Keratinocyte (primary cell): ENCODE results near the gene NDP. TPM values are rescaled to one million over a fixed set of nuclear protein-coding genes. Genes with fewer than 3 reads are reported as not detected.

Source experiments
- DNase-seq: peaks from one replicate; pipeline ENCODE4 v3.0.0-alpha.2; 2011; ENCODE audit warnings: low read depth, missing footprints, low spot score
- FAIRE-seq: peaks from 2 replicates; lab custom pipeline; 2011; peaks lifted over from hg19 to GRCh38; lab: Jason Lieb, UNC
- H2AFZ ChIP-seq: 2 replicates; pipeline ENCODE4 v1.6.0; 2012; ENCODE audit warnings: low read length, control low read depth, inconsistent platforms; ENCODE audit not compliant: control insufficient read depth
- H3K27ac ChIP-seq: 2 replicates; pipeline ENCODE4 v1.5.1; 2011; ENCODE audit warnings: low read length; ENCODE audit not compliant: control insufficient read depth, insufficient read depth
- H3K27me3 ChIP-seq: 3 replicates; pipeline ENCODE4 v1.6.0; 2011; ENCODE audit warnings: low read length; ENCODE audit not compliant: control insufficient read depth, insufficient read depth; ENCODE audit errors: extremely low read depth
- H3K36me3 ChIP-seq, 2 experiments: 2 replicates in 1 of 2; 3 replicates in 1 of 2; pipeline ENCODE4 v1.5.1; 2011; ENCODE audit warnings: low read length in 2 of 2, mild to moderate bottlenecking in 1 of 2; ENCODE audit not compliant: control insufficient read depth in 2 of 2, insufficient read depth in 2 of 2; ENCODE audit errors: extremely low read depth in 1 of 2
- H3K4me1 ChIP-seq: 3 replicates; pipeline ENCODE4 v1.5.1; 2011; ENCODE audit warnings: low read length; ENCODE audit not compliant: control insufficient read depth, insufficient read depth; ENCODE audit errors: extremely low read depth
- H3K4me2 ChIP-seq: 3 replicates; pipeline ENCODE4 v1.6.0; 2011; ENCODE audit warnings: low read depth, low read length; ENCODE audit not compliant: control insufficient read depth, insufficient read depth; ENCODE audit errors: extremely low read depth
- H3K4me3 ChIP-seq, 3 experiments: fragments of 200-600 bp in 1 of 3; sonication (generic) in 1 of 3; 2 replicates in 2 of 3; 3 replicates in 1 of 3; pipeline ENCODE4 v1.5.1; 2011 to 2016; ENCODE audit warnings: low read length in 3 of 3, mild to moderate bottlenecking in 3 of 3, control low read depth in 2 of 3, inconsistent platforms in 1 of 3, low read depth in 1 of 3, mixed read lengths in 1 of 3, mixed run types in 1 of 3, moderate library complexity in 1 of 3; ENCODE audit not compliant: control insufficient read depth in 2 of 3, insufficient read depth in 2 of 3; ENCODE audit errors: extremely low read depth in 1 of 3
- H3K79me2 ChIP-seq: 2 replicates; pipeline ENCODE4 v1.6.0; 2012; ENCODE audit warnings: low read length; ENCODE audit not compliant: control insufficient read depth, insufficient read depth
- H3K9ac ChIP-seq: 3 replicates; pipeline ENCODE4 v1.6.0; 2011; ENCODE audit warnings: low read length; ENCODE audit not compliant: control insufficient read depth, insufficient read depth; ENCODE audit errors: extremely low read depth
- H3K9me1 ChIP-seq: 3 replicates; pipeline ENCODE4 v1.6.0; 2011; ENCODE audit warnings: low read length; ENCODE audit not compliant: control insufficient read depth, insufficient read depth; ENCODE audit errors: extremely low read depth
- H3K9me3 ChIP-seq: 2 replicates; pipeline ENCODE4 v1.5.1; 2012; ENCODE audit warnings: low read depth, low read length; ENCODE audit not compliant: control insufficient read depth
- H4K20me1 ChIP-seq: 3 replicates; pipeline ENCODE4 v1.6.0; 2011; ENCODE audit warnings: low read length; ENCODE audit not compliant: control insufficient read depth, insufficient read depth; ENCODE audit errors: extremely low read depth
- EZH2 ChIP-seq: IDR thresholded peaks from one replicate; pipeline ENCODE4 v1.6.1; 2012; ENCODE audit warnings: inconsistent platforms, mild to moderate bottlenecking, low read length, moderate library complexity
- dilution Hi-C: fragments of 300-500 bp; cut with MboI; formaldehyde crosslinking; loops from one replicate; pipeline ENCODE4 v1.7.0; 2020; ENCODE audit warnings: low sequenced_read_pairs; ENCODE audit not compliant: extremely low pct_ligation_motif_present
- polyA plus RNA-seq, 5 experiments: library from polyadenylated mRNA; depleted of rRNA in 3 of 5; stranded (reverse) in 3 of 5; stranded (forward) in 1 of 5; unstranded in 1 of 5; fragments of >200 nt; gene quantifications; 1 replicate in 1 of 5; 2 replicates in 3 of 5; 3 replicates in 1 of 5; pipeline versions ENCODE4 v1.2.1 to v1.2.3, GENCODE V29; 2011 to 2012; ENCODE audit warnings: missing spikeins in 2 of 5, low read depth in 1 of 5, low replicate concordance in 1 of 5
- TF ChIP-seq, protein P1 (sequence below), 3 experiments: IDR thresholded peaks in 1 of 3; conservative IDR thresholded peaks in 1 of 3; optimal IDR thresholded peaks in 1 of 3; 2 replicates in 2 of 3; 3 replicates in 1 of 3; pipeline versions ENCODE3 to v1.5.1; 2011; ENCODE audit warnings: low read length in 3 of 3, mild to moderate bottlenecking in 3 of 3, moderate library complexity in 2 of 3, control low read depth in 1 of 3, inconsistent platforms in 1 of 3; ENCODE audit not compliant: insufficient read depth in 2 of 3; ENCODE audit errors: extremely low read depth in 1 of 3

NDP gene
- polyA plus RNA-seq, 1 donor (not counting 4 experiments of a cell fraction or from before 2014, with no cell fraction given): not detected

DNA sequence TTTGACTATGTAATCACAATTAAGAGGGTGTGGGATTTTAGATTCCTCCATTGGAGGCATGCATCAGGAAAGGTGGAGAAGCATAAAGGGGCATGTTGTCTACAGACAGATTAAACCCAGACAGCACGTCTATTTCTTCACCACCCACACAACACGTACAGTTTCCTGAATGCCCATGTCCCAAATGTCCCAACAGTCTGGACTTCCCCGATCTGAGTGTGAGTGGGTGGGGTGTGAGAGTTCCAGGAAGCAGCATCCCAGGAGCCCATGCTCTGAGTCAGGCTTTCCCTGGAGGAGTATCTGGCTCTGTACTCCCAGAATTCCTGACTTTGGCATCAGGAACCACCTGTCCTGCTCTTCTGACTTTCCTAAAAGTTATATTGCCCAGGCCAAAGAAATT lies 30.8 kb upstream of the NDP start:
- no peak overlapping the region for H3K4me2 ChIP-seq
- no peaks in the 10 kb centered on the region for H3K4me1 ChIP-seq
- no peaks in the 10 kb centered on the region for H3K36me3 ChIP-seq
- H2AFZ ChIP-seq: no peak overlapping the region
- no peak for FAIRE-seq
- dilution Hi-C loops: no loop called here
- no peak overlapping the region for H3K27ac ChIP-seq
- H3K27me3 ChIP-seq: no peaks in the 10 kb centered on the region
- no peaks in the 10 kb centered on the region for H3K9me1 ChIP-seq
- no peak for TF ChIP-seq EZH2
- TF ChIP-seq, protein P1, sequence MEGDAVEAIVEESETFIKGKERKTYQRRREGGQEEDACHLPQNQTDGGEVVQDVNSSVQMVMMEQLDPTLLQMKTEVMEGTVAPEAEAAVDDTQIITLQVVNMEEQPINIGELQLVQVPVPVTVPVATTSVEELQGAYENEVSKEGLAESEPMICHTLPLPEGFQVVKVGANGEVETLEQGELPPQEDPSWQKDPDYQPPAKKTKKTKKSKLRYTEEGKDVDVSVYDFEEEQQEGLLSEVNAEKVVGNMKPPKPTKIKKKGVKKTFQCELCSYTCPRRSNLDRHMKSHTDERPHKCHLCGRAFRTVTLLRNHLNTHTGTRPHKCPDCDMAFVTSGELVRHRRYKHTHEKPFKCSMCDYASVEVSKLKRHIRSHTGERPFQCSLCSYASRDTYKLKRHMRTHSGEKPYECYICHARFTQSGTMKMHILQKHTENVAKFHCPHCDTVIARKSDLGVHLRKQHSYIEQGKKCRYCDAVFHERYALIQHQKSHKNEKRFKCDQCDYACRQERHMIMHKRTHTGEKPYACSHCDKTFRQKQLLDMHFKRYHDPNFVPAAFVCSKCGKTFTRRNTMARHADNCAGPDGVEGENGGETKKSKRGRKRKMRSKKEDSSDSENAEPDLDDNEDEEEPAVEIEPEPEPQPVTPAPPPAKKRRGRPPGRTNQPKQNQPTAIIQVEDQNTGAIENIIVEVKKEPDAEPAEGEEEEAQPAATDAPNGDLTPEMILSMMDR (optimal IDR thresholded peaks at IDR 0.05 in 1 of 3, IDR thresholded peaks at IDR 0.05 in 1 of 3, conservative IDR thresholded peaks at IDR 0.05 in 1 of 3; ENCODE audit: extremely low read depth in 1 of 3, insufficient read depth in 2 of 3, low read length in 3 of 3): no peak
- H3K4me3 ChIP-seq: no peak overlapping the region
- no peaks in the 10 kb centered on the region for H3K79me2 ChIP-seq
- no peak overlapping the region for H3K9ac ChIP-seq
- DNase-seq: no peak
- no peaks in the 10 kb centered on the region for H3K9me3 ChIP-seq
- H4K20me1 ChIP-seq: no peaks in the 10 kb centered on the region

DNA sequence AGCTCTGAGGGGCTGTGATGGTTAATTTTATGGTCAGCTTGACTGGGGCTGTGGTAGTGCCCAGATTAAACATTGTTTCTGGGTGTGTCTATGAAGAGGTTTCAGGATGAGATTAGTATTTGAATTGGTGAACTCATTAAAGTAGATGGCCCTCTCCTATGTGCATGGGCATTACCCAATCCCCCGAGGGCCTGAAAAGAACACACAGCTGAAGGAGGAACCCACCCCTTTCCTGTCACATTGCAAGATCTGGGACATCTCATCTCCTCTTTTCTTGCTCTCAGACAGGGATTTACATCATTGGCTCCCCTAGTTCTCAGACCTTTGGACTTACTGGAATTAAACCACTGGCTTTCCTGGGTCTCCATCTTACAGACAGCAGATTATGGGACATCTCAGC lies 29.4 kb upstream of the NDP start:
- no peaks in the 10 kb centered on the region for H3K4me1 ChIP-seq
- no peak for TF ChIP-seq EZH2
- TF ChIP-seq, protein P1 (optimal IDR thresholded peaks at IDR 0.05 in 1 of 3, IDR thresholded peaks at IDR 0.05 in 1 of 3, conservative IDR thresholded peaks at IDR 0.05 in 1 of 3; ENCODE audit: extremely low read depth in 1 of 3, insufficient read depth in 2 of 3, low read length in 3 of 3): no peak
- no peaks in the 10 kb centered on the region for H4K20me1 ChIP-seq
- no peak overlapping the region for H3K4me2 ChIP-seq
- no peaks in the 10 kb centered on the region for H3K79me2 ChIP-seq
- H3K9ac ChIP-seq: no peak overlapping the region
- DNase-seq (no peak), FAIRE-seq (no peak)
- H3K9me3 ChIP-seq: no peaks in the 10 kb centered on the region
- no peak overlapping the region for H2AFZ ChIP-seq
- no peak overlapping the region for H3K27ac ChIP-seq
- no peaks in the 10 kb centered on the region for H3K9me1 ChIP-seq
- dilution Hi-C loops: no loop called here
- H3K4me3 ChIP-seq: no peak overlapping the region
- no peaks in the 10 kb centered on the region for H3K27me3 ChIP-seq
- no peaks in the 10 kb centered on the region for H3K36me3 ChIP-seq
